Activated CD4-positive, alpha-beta T cell treated with anti-CD3 and anti-CD28 coated beads, Interleukin-2, amount 10 ng/mL, durations not matched to agents 7 days and 5 days (primary cell): ENCODE data around the gene NPSR1. TPM values are rescaled to one million over a fixed set of nuclear protein-coding genes. Genes with fewer than 3 reads are reported as not detected.
"Not testable (repeated sequence)": the region's sequence is repeated elsewhere in the genome, so short reads cannot be mapped to it uniquely, and the experiment has no call there.

ENCODE experiments used
- CTCF ChIA-PET: fragments of 350-600 bp; sonication (Branson Sonifier 250); formaldehyde crosslinking; loops from one replicate; lab custom pipeline; 2021; ENCODE audit warnings: antibody characterized with exemption; lab: Charles Lee
- POLR2A ChIA-PET: fragments of 350-600 bp; sonication (Branson Sonifier 250); formaldehyde crosslinking; loops from one replicate; lab custom pipeline; 2021; ENCODE audit warnings: antibody characterized with exemption; lab: Charles Lee
- DNase-seq: peaks from one replicate; pipeline ENCODE4 v3.0.0-alpha.2; 2020
- H3K27ac Mint-ChIP-seq: one replicate; pipeline ENCODE4 v1.8.0; 2021; ENCODE audit warnings: mild to moderate bottlenecking, moderate library complexity, mixed read lengths
- H3K27me3 Mint-ChIP-seq: one replicate; pipeline ENCODE4 v1.8.0; 2021; ENCODE audit warnings: mixed read lengths
- H3K36me3 Mint-ChIP-seq: one replicate; pipeline ENCODE4 v1.8.0; 2021; ENCODE audit warnings: low read depth, mixed read lengths
- H3K4me1 Mint-ChIP-seq: one replicate; pipeline ENCODE4 v1.8.0; 2021; ENCODE audit warnings: mixed read lengths
- H3K4me3 Mint-ChIP-seq: one replicate; pipeline ENCODE4 v1.8.0; 2021; ENCODE audit warnings: mild to moderate bottlenecking, moderate library complexity, mixed read lengths
- H3K9me3 Mint-ChIP-seq: one replicate; pipeline ENCODE4 v1.8.0; 2021; ENCODE audit warnings: mixed read lengths
- total RNA-seq, 2 experiments: library from RNA; stranded (reverse); gene quantifications; one replicate each; pipeline ENCODE4 v1.2.3, GENCODE V29; 2021

NPSR1 gene
- not detected for total RNA-seq

DNA sequence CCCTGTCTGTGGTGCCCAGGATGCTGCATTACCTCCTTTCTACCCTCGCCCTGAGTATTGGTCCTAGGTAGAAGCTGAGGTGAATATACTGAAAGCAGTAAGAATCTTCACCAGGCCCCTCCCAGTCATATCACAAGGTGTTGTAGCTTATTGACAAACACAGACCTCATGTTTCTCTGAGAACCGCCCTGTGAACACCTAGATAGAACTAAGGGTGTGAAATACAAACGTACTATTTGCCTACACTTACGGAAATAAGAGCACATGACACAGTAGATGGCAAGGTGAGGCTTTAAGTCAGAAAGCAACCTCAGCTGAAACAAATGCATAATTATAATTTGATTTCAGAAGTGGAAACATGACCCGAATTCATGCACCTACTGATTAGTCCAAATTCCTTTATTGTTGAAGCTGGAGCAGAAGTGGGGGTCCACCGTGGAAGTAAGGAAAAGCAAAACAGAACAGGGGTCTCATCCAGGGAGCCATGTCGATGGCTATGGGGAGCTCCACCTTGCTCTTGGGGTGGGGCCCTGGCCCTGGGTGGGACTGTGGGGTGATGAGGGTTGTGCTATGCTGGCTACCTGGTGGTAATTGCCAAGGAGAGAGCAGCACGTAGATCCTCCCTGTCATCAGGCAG is at the start of gene NPSR1:
TSS of gene NPSR1 (plus strand) at position 587 of the 637 bp plus-strand sequence. CDS start 195 bp downstream, outside the sequence.
- CTCF ChIA-PET: no interaction called here

DNA sequence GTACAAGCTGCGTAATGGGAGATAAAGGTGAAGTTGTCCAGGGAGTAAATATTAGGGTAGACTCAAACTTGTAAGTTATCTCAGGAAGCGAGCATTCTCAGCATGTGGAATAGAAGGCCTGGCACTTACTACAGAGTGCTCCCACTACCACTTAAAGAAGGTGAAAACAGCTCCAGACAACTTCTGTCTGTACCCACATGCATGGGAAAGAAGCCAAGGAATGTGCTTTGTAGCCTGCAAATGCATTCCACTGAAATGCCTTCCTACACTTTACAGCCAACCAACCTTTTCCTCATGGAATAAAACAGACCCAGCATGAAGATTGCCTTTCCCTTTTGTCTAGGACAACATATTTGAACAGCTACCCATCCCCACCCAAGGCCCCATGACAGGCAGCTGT is 45.4 kb upstream of the NPSR1 start:
- no peaks in the 10 kb centered on the region for H3K27me3 Mint-ChIP-seq
- H3K9me3 Mint-ChIP-seq: no peaks in the 10 kb centered on the region
- no peak overlapping the region for H3K4me3 Mint-ChIP-seq
- POLR2A ChIA-PET: no interaction called here
- CTCF ChIA-PET: no interaction called here
- no peak for DNase-seq
- H3K4me1 Mint-ChIP-seq: no peaks in the 10 kb centered on the region
- no peaks in the 10 kb centered on the region for H3K36me3 Mint-ChIP-seq
- H3K27ac Mint-ChIP-seq: no peak overlapping the region

More for the DNA sequence above, at the start of gene NPSR1:
- Mint-ChIP-seq H3K4me3 (no peak within 1 kb of the TSS), H3K9me3 (no peaks in the 10 kb centered on the region), H3K27ac (no peak within 1 kb of the TSS), H3K27me3 (no peaks in the 10 kb centered on the region), H3K4me1 (no peaks in the 10 kb centered on the region), H3K36me3 (no peaks in the 10 kb centered on the region)
- DNase-seq: no peak
- POLR2A ChIA-PET: no interaction called here

GRCh38 chr7:34620425-34620824 is 37.6 kb upstream of the NPSR1 start:
- ChIA-PET CTCF (interaction anchor here (1.2 kb wide), 1 partner anchor 8 kb away, joined by 3 read pairs; no protein-coding TSS in a partner anchor), POLR2A (no interaction called here)
- Mint-ChIP-seq H3K27me3 (no peaks in the 10 kb centered on the region), H3K9me3 (no peaks in the 10 kb centered on the region), H3K4me1 (no peaks in the 10 kb centered on the region), H3K36me3 (no peaks in the 10 kb centered on the region), H3K4me3 (no peak overlapping the region), H3K27ac (no peak overlapping the region)
- DNase-seq: no peak

GRCh38 chr7:34622182-34622581 is 35.8 kb upstream of the NPSR1 start:
- ChIA-PET POLR2A (no interaction called here), CTCF (no interaction called here)
- DNase-seq: no peak
- Mint-ChIP-seq H3K4me3 (no peak overlapping the region), H3K4me1 (no peaks in the 10 kb centered on the region), H3K27me3 (no peaks in the 10 kb centered on the region), H3K9me3 (no peaks in the 10 kb centered on the region), H3K36me3 (no peaks in the 10 kb centered on the region), H3K27ac (no peak overlapping the region)

- POLR2A ChIA-PET: no interaction called here
- no peaks in the 10 kb centered on the region for H3K36me3 Mint-ChIP-seq
- H3K4me3 Mint-ChIP-seq: no peak overlapping the region
- no peak overlapping the region for H3K27ac Mint-ChIP-seq
- CTCF ChIA-PET: no interaction called here
- H3K27me3 Mint-ChIP-seq: no peaks in the 10 kb centered on the region
- H3K9me3 Mint-ChIP-seq: no peaks in the 10 kb centered on the region
- no peak for DNase-seq
- H3K4me1 Mint-ChIP-seq: no peaks in the 10 kb centered on the region
Measured at GRCh38 chr7:34622771-34623250, 35.2 kb upstream of the NPSR1 start.

DNA sequence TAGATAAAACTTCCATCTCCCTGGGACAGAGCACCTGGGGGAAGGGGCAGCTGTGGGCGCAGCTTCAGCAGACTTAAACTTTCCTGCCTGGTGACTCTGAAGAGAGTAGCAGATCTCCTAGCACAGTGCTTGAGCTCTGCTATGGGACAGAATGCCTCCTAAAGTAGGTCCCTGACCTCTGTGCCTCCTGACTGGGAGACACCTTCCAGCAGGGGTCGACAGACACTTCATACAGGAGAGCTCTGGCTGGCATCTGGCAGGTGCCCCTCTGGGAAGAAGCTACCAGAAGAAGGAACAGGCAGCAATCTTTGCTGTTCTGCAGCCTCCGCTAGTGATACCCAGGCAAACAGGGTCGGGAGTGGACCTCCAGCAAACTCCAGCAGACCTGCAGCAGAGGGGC is 29.4 kb upstream of the NPSR1 start:
- H3K4me3 Mint-ChIP-seq, POLR2A ChIA-PET, H3K27ac Mint-ChIP-seq, H3K36me3 Mint-ChIP-seq, DNase-seq, H3K9me3 Mint-ChIP-seq, H3K4me1 Mint-ChIP-seq, H3K27me3 Mint-ChIP-seq: not testable (repeated sequence)
- CTCF ChIA-PET: interaction anchor here (1.0 kb wide), 1 partner anchor 8 kb away, joined by 3 read pairs; no protein-coding TSS in a partner anchor

GRCh38 chr7:34652809-34653208 is 5.2 kb upstream of the NPSR1 start:
- no peaks in the 10 kb centered on the region for H3K4me1 Mint-ChIP-seq
- H3K4me3 Mint-ChIP-seq: no peak overlapping the region
- H3K9me3 Mint-ChIP-seq: no peaks in the 10 kb centered on the region
- no peak overlapping the region for H3K27ac Mint-ChIP-seq
- CTCF ChIA-PET: no interaction called here
- POLR2A ChIA-PET: no interaction called here
- no peaks in the 10 kb centered on the region for H3K27me3 Mint-ChIP-seq
- no peak for DNase-seq
- no peaks in the 10 kb centered on the region for H3K36me3 Mint-ChIP-seq

DNA sequence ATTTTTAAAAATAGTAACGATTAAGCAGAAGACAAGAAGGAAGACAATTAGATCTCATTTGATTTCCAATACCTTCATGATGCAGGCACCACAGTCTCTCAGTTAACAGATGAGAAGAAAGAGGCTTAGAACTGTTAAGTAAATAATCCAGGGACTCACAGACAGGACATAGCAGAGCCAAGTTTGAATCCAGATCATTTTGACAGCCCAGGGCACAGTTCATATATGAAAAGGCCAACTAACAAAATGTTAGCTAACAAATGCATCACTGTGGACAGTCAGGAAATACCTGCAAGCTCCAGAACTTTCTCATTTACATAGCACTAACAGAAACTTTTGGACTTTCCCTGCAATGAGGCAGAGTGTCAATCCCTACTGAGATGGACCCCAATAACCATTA is 4.2 kb upstream of the NPSR1 start:
- no peak overlapping the region for H3K27ac Mint-ChIP-seq
- CTCF ChIA-PET: no interaction called here
- H3K9me3 Mint-ChIP-seq: no peaks in the 10 kb centered on the region
- no peaks in the 10 kb centered on the region for H3K27me3 Mint-ChIP-seq
- DNase-seq: no peak
- no peaks in the 10 kb centered on the region for H3K36me3 Mint-ChIP-seq
- H3K4me3 Mint-ChIP-seq: no peak overlapping the region
- H3K4me1 Mint-ChIP-seq: no peaks in the 10 kb centered on the region
- POLR2A ChIA-PET: no interaction called here

DNA sequence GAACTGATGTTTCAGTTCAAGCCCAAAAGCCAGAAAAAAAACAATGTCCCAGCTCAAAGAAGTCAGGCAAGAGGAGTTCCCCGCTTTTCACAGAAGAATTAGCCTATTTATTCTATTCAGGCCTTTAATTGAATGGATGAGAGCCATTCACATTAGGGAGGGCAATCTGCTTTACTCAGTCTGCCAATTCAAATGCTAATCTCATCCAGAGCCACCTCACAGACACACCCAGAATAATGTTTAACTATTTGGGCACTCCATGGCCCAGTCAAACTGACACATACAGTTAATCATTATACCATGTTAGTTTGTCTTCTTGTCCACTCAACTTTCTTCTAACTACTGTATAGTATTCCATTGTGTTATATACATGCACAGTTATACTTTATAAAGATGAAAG is 2.6 kb upstream of the NPSR1 start:
- no peak overlapping the region for H3K4me3 Mint-ChIP-seq
- H3K27ac Mint-ChIP-seq: no peak overlapping the region
- H3K9me3 Mint-ChIP-seq: no peaks in the 10 kb centered on the region
- CTCF ChIA-PET: no interaction called here
- H3K27me3 Mint-ChIP-seq: no peaks in the 10 kb centered on the region
- DNase-seq: no peak
- no peaks in the 10 kb centered on the region for H3K36me3 Mint-ChIP-seq
- H3K4me1 Mint-ChIP-seq: no peaks in the 10 kb centered on the region
- POLR2A ChIA-PET: no interaction called here

GRCh38 chr7:34656041-34656440 is 2.0 kb upstream of the NPSR1 start:
- H3K27me3 Mint-ChIP-seq: no peaks in the 10 kb centered on the region
- no peak overlapping the region for H3K27ac Mint-ChIP-seq
- H3K36me3 Mint-ChIP-seq: no peaks in the 10 kb centered on the region
- no peak overlapping the region for H3K4me3 Mint-ChIP-seq
- DNase-seq: no peak
- H3K9me3 Mint-ChIP-seq: no peaks in the 10 kb centered on the region
- POLR2A ChIA-PET: no interaction called here
- H3K4me1 Mint-ChIP-seq: no peaks in the 10 kb centered on the region
- CTCF ChIA-PET: interaction anchor here (0.6 kb wide), 1 partner anchor 1358 kb away, joined by 3 read pairs; no protein-coding TSS in a partner anchor

- Mint-ChIP-seq H3K27me3 (no peaks in the 10 kb centered on the region), H3K36me3 (no peaks in the 10 kb centered on the region), H3K4me1 (no peaks in the 10 kb centered on the region), H3K9me3 (no peaks in the 10 kb centered on the region), H3K4me3 (no peak overlapping the region), H3K27ac (no peak overlapping the region)
- ChIA-PET POLR2A (no interaction called here), CTCF (no interaction called here)
- no peak for DNase-seq
Measured at GRCh38 chr7:34659472-34660075, 1.6 kb downstream of the NPSR1 start.

- H3K4me3 Mint-ChIP-seq: no peak overlapping the region
- H3K36me3 Mint-ChIP-seq: no peaks in the 10 kb centered on the region
- CTCF ChIA-PET: no interaction called here
- H3K4me1 Mint-ChIP-seq: no peaks in the 10 kb centered on the region
- no peaks in the 10 kb centered on the region for H3K27me3 Mint-ChIP-seq
- no peaks in the 10 kb centered on the region for H3K9me3 Mint-ChIP-seq
- no peak for DNase-seq
- POLR2A ChIA-PET: no interaction called here
- H3K27ac Mint-ChIP-seq: no peak overlapping the region
Measured at GRCh38 chr7:34662058-34662708, 4.2 kb downstream of the NPSR1 start.

GRCh38 chr7:34664755-34665154 is 6.7 kb downstream of the NPSR1 start:
- H3K4me1 Mint-ChIP-seq: no peaks in the 10 kb centered on the region
- ChIA-PET CTCF (no interaction called here), POLR2A (no interaction called here)

More at GRCh38 chr7:34664755-34665154, 6.7 kb downstream of the NPSR1 start:
- no peaks in the 10 kb centered on the region for H3K36me3 Mint-ChIP-seq
- no peak for DNase-seq
- no peaks in the 10 kb centered on the region for H3K9me3 Mint-ChIP-seq
- H3K4me3 Mint-ChIP-seq: no peak overlapping the region
- no peak overlapping the region for H3K27ac Mint-ChIP-seq
- H3K27me3 Mint-ChIP-seq: no peaks in the 10 kb centered on the region
